ENCODE results near the gene MYLK4.

MYLK4 gene

DNA sequence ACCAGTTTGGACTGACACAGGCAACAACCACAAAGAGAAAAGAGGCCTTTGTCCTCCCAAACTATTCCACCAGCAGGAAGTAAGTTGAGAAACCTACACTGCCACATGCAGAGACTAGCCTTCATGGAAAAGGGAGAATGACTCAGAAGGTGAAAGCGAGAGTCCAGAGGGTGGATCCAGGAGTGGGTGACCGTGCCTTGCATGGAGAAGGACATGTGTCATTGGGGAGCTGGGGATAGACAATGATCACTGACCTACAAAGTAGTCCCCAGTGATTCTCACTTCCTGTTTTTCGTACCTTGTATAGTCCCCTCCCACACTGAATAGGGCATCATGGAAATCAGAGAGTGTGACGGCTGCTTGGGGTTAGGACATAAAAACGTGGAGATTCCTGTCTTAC, 91.9 kb downstream of the MYLK4 start:
- no peak for DNase-seq (ENCODE audit: low spot score)

DNA sequence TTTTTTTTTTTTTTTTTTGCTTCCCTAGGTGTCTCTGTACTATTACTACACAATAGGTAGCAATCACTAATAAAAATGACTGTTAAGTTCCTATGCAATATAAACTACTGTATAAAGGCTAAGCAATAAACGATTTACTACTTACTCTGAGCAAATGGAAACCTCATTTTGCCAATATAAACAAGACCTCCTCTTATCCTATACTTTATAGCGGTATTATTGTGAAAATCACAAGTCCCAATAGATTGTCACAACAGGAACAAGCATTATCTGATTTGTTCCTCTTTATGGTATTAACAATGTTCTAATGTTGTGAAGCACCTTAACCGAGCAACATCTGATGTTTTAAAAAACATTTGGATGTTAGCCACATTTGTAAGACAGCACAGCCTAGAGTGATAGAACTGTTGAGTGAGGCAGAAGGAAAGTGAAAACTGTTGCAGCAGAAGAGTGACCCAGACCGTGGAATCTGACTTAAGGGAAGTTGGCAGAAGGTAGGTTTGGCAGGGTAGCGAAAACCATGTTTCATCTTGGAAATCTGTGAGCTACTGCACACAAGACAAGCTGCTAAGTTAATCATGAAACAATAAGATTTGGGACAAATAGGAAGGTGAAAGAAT, 94.2 kb downstream of the MYLK4 start:
- no peak for DNase-seq (ENCODE audit: low spot score)

DNA sequence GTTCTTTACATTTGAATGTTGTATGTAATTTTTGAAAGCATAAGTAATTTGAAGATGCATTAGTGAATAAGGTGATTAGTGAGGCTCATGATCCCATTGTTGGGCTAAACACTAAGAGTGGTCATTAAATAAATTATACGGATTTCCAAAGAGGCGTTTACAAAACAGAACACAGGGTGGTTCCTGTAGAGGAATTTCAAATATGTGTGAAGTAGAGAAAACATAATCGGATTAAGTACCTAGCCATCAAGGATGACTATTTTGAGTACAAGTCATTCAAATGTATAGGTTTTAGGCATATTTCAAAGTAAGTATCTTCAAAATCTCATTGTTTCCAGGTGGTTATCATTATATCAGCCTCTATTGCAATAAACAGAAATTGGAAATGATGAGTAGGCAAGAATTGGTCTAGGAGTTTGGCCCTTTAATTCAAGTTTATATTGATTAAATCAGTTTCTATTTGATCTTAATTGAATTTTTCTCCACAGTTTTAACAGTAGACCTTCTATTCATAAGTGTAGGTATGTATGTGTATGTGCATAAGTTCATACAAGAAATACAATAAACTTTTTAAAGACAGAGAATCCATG, 94.8 kb downstream of the MYLK4 start:
- no peak for DNase-seq (ENCODE audit: low spot score)

DNA sequence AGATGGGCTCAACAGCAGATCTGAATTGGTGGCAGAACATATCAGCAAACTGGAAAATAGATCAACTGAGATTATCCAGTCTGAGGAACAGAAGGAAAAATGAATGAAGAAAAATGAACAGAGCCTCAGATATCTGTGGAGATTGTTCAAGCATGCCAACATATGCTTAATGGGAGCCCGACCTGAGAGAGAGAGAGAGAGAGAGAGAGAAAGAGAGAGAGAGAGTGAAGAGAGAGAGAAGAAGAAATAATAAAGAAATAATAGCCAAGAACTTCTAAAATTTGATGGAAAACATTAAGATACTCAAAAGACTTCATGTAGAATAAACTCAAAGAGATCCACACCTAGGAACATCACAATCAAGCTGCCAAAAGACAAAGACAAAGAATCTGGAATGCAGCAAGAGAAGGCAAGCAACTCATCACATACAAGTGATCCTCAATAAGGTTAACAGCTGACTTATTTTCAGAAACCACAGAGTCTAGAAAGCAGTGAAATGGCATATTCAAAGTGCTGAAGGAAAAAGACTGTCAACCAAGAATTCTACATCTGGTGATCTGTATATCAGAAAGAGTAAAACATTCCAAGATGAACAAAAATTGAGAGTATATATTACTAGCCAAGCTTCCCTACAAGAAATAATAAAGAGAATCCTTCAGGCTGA, 97.2 kb downstream of the MYLK4 start:
- no peak for DNase-seq (ENCODE audit: low spot score)

DNA sequence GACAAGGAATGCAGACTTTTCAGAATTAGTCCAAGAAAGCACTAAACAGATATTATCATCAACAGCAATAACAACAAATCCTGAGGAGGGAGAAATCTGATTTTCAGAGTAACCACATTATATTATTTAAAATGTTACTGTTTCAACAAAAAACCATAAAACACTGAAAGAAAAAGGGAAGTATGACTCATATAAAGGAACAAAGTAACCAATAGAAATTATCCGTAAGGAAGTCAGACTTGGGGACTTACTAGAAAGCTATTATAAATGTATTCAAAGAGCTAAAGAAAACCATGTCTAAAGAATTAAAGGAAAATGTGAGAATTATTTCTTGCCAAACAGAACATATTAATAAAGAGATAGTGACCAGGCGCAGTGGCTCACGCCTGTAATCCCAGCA, 98.1 kb downstream of the MYLK4 start:
- DNase-seq (ENCODE audit: low spot score), result no peak

DNA sequence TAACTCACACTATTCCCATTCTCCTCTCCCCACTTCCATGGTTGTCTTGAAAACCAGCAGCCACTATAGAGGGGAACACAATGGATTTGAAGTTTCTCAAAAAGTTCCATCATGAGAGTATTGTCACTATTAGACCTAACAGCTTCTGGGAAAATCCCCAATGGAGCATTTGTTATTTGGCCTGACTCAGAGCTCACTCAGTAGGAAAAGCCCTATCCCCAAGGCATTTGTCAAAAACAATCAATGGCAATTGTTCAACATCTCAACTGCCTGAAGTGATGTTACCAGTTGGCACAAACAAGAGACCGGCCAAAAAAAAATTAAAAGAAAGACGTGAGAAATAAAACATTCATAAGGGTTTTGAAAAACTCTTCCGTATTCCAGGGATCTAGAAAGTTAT, 98.8 kb downstream of the MYLK4 start:
- no peak for DNase-seq (ENCODE audit: low spot score)

DNA sequence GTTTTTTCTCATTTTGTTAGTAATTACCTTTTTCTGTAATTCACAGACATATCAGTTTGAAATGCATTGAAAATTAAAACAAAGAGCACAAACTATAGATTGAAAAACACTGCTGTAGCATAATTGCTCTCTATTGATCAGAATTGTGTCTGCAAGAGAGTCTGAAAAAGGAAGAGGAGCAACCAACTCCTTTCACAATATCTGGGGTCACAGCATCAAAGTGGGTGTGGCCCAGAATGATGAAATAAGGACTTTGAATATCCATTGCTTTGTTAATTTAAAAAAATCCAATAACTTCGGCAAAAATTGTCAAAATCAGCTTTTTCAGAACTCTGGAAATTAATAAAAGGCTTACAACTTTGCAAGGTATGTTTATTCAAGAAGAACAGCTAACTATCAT, 99.2 kb downstream of the MYLK4 start:
- DNase-seq (ENCODE audit: low spot score), result no peak

DNA sequence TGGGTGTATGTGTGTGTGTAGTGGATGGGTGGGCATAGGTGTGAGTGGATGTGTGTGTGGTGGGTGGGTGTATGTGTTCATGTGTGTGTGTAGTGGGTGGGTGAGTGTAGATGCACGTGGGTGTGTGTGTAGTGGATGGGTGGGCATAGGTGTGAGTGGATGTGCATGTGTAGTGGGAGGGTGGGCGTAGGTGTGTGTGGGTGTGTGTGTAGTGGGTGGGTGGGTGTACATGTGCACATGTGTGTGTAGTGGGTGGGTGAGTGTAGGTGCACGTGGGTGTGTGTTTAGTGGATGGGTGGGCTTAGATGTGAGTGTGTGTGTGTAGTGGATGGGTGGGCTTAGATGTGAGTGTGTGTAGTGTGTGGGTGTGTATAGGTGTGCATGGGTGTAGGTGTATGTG, 104.4 kb downstream of the MYLK4 start:
- no peak for DNase-seq (ENCODE audit: low spot score)

DNA sequence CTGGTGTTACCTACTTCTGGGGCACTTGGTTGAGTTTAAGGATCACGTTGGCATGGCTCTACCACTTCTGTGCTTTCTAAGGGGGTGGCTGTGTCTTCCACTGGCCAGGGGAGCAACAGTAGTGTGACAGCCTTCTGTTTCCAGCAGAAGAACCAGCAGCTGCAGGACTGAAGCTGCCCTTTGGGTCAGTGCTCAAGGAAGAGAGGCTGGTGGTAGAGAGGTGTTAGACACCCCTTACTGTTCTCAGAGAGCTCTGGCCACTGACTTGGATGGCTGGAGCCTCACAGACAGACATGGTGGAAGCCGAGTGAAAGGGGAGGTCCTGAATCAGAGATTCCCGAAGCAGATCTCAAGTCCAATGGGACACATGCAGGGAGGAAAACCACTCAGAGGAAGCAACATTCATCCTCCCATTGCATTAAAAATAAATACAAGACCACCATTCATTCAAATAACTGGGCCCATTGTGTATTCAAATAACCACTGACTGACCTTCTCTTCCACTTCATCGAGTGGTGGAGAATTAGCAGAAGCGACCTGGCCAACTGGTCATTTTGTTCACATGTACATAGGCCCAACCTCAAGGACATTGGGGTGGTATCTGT, 106.7 kb downstream of the MYLK4 start:
- no peak for DNase-seq (ENCODE audit: low spot score)

DNA sequence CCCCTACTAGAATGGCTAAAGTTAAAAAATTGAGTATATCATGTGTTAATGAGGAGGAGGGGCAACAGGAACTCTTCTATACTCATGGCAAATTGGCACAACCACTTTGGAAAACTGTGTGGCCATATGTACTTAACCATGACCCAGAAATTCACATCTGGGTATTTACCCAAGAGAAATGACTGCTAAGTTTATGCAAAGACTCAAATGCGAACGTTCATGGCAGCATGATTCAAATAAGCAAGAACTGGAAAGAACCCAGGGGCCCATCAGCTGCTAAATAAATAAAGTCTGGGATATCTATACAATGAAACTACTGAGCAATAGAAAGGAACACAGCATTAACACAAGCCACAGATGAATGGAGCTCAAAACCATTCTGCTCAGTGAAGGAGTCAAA, 107.6 kb downstream of the MYLK4 start:
- no peak for DNase-seq (ENCODE audit: low spot score)

DNA sequence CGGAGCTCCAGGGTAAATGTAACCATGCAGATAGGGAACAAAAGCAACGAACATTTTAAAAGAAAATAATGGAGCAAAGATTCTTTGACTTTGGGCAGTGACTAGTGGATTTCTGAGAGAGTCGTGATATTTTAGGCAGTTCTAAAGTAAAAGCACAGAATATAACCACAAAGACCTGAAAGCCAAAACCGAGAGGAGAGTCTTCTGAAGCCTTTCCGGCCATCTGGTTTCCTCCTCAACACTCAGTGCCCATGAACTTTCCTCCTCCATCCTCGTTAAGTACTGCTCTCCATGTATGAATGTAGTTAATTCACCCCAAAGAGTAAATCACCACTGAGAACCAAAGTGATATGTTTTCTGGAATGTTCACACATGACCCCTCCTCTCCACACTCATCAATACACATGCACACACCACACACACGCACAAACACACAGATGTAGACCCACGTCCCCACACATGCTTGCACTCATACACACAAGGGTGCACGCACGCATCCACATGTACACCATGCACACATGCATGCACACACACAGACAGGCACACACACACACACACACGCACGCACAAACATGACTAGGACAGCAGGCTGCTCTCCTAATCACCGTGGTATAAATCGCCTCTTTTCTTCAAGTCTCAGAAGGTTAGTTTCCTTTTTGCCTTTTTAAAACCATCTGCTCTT, 109.5 kb downstream of the MYLK4 start:
- DNase-seq (ENCODE audit: low spot score), result no peak

DNA sequence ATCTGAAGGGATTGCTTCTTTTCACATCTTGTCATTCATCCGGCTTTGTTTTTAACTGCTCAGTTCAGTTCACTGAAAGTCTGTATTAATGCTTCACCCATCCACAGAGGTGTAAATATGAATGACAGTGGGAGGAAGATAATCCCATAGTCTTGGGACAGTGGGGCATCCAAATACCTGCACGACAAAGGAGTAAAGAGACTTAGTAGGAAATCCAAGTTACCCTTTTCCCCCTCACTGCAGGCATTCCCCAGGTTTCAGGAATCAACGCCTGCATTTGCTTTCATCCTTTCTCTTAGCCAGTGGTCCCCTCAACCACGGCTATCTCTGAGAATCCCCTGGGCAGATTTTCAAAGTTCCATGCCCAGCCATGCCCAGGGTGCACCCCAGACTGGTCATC, 110.2 kb downstream of the MYLK4 start:
- no peak for DNase-seq (ENCODE audit: low spot score)

DNA sequence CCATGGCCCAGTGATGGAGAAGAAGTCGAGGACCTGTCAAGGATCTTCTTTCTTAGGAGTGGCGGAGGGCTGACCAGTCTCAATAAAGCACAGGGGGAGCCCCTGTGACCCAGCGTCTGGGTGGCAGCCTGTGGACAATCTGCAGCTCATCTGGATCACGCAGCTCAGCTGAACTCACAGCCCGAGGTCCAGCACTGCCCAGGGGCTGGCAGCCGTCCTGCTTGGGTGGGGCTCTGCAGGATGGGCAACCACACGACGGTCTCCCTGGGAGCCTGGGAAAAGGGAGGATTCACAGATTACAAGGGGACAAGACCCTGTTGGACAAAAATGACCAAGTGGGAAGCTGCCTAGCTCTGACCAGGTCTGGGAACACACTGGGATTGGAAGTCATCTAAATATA, 110.8 kb downstream of the MYLK4 start:
- DNase-seq (ENCODE audit: low spot score), result no peak

DNA sequence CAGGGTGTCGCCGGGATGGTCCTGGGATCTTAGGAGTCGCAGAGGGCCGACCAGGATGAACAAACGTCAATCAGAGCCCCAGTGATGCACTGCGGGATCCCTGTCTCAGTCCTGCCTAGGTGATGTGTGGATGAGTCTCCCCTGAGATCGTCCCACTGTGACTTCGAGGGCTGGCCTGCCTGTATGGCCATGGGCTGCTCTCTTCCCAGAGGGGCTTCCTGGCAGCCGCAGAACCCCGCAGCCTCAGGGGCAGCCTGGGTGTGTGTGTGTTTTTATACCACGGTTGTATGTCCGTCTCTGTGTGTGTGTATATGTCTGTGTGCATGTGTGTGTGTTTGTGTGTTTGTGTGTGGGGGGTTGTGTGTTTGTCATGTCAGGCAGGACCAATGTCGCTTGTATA, 111.6 kb downstream of the MYLK4 start:
- no peak for DNase-seq (ENCODE audit: low spot score)

DNA sequence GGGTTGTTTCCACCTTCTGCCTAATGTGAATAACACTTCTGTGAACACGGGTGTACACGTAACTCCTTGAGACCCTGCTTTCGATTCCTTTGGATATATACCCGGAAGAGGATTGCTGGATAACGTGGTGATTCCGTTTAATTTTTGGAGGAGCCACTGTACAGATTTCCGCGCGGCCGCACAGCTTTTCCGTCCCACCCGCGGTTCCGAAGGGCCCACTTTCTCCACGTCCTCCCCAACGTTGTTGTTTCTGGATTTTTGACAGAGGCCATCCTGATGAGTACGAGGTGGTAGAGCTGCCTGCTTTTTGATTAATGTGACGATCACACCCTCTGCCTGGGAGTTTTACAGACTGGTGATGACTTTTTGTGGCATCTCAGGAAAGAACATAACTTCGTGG, 114.0 kb downstream of the MYLK4 start:
- no peak for DNase-seq (ENCODE audit: low spot score)

DNA sequence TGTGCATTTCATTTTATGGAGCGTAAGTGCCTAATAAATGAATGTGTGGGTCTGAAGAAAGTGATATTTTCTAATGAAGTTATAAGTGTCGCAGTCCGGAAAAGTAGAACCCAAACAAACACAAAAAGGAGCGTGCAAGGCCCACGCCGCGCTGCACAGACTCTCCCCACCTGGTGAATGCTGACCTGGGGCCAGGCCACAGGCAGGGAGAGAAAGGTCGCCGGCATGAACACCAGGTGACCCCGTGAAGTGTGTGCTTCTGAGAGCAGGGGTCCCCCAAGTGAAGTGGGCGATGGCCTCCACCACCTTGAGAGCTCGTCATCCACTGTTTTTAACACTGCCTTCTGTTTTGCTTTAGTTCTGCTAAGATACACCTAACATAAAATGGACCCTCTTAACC, 114.8 kb downstream of the MYLK4 start:
- no peak for DNase-seq (ENCODE audit: low spot score)

DNA sequence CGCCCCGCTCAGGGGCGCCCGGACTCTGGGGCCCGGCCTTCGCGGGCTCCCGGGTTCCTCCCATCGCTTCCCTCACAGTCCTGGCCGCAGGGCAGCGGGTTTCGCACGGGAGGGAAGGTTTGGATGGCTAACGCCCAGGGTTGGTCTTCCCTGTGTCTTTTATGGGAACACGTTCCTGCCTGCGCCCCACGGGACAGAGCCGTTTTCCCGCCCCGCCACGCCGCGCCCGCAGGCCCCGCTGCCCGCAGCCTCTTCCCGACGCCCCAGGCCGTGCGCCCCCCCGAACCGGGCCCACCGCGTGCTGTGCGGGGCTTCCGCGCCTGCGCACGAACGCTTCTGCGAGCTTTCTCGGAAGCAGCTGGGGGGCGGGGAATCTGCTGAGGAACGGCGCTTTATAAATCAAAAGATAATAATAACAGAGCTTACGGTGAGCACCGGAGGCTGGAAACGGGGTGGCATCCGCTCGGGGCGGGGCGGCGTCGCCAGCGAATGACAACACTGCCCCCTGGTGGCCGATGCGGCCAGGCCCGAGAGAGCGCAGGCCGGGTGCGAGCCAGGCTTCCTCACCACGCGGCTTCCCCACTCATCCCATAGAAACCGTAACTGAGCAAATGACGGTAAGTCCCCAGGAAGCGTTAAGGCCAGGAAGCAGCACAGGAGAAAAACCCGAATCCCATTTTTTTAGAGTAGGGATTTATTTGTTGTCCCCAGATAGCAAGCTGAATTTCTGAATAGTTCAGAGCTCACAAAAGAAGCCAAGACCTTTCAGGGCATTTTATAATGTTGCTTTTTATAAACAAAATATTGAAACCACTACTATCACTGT, 116.4 kb downstream of the MYLK4 start:
- peak; percentile 80 for DNase-seq (ENCODE audit: low spot score)

DNA sequence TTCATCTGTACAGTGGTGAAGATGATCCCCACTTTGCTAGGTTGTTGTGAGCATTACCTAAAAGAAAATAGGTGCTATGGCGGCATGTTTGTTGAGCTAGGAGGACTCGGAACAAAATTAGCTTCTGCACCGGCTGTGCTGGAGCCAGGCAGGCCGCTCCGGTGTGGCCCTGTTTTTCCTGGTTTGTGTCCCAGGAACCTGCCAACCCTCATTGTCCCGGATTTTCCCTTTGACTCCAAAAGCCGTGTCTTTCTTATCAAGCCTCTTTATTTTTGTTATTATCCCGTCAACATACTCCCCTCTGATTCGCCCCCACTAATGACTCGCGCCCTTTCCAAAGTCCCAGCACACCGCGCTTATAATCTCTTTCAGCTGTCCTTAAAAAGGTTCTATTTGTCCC, 117.0 kb downstream of the MYLK4 start:
- DNase-seq (ENCODE audit: low spot score), result no peak

DNA sequence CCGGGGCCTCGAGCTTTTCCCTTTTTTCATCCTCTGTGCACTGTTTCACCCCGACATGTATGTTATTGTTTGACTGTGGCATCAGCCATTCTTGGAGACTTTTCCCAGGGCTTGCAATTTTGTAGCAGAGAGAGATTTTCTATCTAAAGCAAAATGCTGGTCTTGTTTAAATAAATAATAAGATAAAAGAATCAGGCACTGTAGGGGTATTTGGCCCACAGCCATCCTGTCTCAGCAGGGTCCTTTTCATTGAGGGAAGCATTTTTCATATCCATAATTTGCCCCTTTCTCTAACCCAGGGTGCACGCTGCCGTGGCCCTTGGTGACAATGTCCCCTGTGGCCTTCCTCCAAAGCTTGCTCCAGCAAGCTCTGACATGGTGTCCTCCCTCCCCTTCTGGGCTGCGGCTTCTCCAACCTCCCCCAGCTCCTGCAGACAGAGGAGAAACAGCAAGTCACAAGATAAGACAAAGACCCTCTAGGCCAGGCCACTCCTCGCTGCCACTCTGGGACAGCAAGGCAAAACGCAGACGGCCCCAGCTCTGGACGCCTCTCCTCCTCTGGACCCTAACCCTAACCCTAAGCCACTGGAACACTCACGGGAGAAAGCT, 117.6 kb downstream of the MYLK4 start:
- DNase-seq (ENCODE audit: low spot score), result no peak

DNA sequence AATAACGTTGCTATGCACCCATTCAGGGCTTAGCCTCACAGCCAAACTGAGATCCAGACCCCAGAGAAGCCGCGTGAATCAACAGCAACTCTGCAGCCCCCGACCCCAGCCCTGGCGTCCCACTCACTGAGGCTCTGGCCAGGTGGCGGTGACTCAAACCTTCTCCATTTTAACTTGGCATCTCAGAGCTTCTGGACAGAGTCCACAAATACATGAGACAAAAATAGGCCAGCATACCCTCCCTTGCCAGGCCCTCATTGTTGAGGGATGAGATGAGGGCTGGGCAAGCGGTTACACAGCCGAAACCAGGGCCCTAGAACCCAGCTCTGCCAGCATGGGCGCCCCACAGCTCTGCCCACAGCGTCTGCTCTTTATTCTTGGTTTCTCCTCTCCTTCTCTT, 118.4 kb downstream of the MYLK4 start:
- DNase-seq (ENCODE audit: low spot score), result no peak

DNA sequence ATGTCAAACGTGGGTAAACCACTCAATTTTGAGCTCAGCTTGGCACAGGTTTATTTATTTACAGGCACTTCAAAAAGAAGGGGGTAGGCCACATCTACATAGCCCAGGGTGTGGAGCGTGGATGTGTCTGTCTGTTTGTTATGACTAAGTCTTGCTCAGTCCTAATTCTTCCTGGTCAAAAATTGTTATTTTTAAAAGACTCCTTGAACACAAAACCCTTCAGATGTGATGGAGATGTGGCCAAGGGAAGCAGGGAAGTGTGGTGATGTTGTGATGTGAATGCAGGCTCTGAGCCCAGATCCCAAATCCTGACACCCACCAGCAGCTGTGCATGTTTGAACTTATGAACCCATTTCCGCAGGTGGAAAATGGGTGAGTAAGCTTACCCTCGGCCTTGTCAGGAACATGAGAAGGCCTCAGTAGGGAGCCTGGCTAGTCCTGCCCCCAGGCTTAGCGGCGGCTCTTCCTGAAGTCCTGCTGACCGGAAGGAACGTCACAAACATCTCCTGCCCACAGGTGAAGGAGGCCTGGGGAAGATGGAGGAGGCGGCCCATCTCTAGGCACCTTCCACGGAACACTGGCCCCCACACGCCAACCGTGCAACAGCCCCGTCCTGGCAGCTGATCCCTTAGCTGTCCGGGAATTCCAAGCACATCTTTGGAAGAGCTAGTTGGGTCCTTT, 119.7 kb downstream of the MYLK4 start:
- DNase-seq (ENCODE audit: low spot score), result no peak

All from CD4-positive, alpha-beta T cell treated with Interleukin-2 at 100 ng/mL for 4 hours (primary cell).